ENCODE data around the gene ME3.
"Not testable (repeated sequence)": the region's sequence is repeated elsewhere in the genome, so short reads cannot be mapped to it uniquely, and the experiment has no call there.

Gene ME3

DNA sequence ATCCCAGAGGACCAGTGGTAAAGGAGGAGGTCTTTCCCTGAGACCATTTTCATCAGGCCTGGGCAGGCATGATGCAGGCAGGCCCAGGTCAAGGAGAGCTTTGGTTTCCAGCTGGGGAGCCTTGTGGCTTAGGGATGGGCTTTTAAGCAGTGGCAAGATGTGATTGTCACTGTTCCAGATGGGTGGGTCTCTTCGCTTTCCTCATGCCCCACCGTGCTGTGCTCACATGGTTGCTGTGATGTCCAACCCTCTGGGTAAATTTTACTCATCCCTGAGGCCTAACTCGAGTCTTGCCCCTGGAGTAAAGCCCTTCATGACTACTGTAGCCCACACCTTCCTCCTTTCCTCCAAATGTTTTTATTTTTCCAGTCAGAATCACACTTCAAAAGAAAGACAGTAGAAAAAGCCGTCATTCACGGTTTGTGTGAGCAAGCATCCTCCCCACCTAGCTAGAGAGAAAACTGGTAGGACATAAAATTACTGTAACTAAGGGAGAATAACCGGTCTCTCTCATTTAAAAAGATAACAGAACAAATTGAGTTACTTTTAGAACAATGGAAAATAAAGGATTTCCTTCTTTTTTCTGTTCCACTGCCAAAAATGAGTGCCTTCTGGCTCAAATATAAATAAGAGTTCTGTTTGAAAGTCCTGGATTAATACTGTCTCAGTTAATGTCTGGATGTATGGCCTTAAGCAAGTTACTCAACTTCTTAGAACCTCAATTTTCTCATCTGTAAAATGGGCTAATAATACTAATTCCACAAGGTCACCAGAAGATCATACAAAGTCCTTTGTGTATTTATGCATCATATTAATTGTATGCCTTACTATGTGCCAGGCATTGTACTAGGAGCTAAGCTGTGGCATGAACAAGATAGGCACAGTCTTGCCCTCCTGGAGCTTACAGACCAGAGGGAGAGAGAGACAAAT is 84.9 kb downstream of the ME3 start:
- no peak for DNase-seq (ENCODE audit: low read depth in 3 of 3)

- DNase-seq (ENCODE audit: low read depth in 3 of 3), result no peak
These were observed 86.1 kb downstream of the ME3 start for GRCh38 chr11:86586307-86586706.

DNA sequence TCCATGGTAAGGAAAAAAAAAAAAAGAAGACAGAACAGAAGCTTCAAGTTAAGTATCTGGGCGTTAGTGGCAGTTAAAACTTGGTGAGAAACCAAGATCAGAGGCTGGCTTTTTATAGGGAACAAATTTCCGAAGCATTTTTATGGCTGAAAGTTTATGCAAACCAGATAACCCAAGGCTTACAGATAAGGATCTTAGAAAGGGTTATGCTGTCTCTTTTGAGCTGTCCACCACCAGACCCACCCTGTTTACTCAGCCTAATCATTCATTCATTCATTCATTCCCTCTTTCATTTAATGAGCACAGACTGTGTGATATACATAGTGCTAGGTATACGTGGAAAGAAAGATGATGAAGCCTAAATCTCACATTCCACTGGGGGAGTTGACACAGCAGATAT is 89.5 kb downstream of the ME3 start:
- DNase-seq (ENCODE audit: low read depth in 3 of 3), result no peak

DNA sequence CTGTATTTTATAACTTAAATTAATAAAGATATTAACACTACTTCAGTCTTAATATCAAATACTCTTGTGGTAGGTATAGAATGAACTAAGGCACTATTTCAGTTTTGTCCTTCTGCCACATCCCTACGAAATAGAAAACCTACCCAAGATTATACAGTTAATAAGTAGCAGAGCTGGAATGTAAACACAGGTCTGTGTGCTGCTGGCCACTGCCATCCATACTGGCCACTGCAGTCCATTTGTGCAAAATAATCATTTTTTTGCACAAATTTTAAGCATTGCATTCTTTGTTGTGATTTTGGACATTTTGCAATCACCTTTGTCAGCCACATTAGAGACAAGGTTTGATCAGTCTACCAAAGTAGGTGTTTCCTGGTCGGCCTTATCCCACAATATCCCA is 91.9 kb downstream of the ME3 start:
- no peak for DNase-seq (ENCODE audit: low read depth in 3 of 3)

DNA sequence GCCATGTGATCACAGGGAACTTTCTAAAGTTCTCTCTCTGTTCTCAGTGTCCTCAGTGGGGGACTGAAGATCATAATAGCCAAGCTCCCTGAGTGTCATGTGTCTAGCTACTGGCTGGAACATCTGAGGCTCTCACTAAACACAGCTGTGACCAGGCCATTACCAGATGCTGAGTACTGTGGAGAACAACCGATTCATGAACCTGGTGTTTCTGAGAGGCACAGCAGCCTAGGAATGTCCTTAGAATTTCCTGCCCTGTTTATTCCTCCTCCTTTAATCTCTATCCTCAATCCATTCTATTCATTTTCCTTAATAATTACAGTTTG is 93.0 kb downstream of the ME3 start:
- no peak for DNase-seq (ENCODE audit: low read depth in 3 of 3)

- no peak for DNase-seq (ENCODE audit: low read depth in 3 of 3)
These were observed 93.5 kb downstream of the ME3 start for GRCh38 chr11:86578727-86579405.

DNA sequence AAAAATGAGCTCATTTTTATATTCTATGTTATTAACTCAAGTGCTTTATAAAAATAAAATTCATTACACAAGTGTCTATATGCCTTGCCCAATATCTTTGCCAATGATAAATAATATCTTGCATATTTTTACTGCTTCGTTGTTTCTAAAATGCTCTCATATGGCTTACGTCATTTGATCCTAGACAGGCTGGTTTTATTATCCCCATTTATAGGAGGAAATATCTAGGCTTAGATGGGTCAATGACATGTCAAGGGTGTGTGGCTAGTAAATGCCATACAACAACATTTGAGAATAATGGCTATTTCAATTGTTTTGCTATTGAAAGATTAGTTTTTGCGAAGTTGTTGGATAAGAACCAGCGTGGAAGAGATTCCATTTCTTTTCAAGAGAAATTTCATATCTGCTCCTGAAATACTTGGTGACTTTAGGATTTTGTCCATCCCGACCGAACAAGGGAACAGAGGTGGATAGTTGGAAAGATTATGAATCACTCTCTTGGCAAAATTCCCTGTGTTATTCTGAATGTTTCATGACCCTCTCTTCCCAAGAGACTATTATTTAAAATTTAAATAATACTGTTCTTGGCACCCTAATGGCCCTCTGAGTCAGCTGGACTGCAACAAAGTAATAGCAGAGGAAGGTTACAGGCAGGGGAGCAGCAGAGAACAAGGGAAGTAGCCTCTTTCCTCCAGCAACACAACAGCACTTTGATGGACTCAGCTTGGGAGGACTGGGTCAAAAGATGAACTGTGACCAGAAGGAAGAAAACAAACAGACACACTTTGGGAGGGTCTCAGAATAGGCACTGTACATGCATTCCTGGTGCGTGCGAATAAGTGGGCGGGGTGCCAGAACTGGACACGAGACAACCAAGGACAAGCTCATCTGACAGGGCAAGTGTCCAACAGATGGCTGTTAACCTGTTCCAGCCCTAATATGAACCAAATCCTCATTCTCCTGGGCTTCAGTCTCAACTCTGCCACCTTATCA is 94.5 kb downstream of the ME3 start:
- no peak for DNase-seq (ENCODE audit: low read depth in 3 of 3)

GRCh38 chr11:86576946-86577624 is 95.3 kb downstream of the ME3 start:
- no peak for DNase-seq (ENCODE audit: low read depth in 3 of 3)

DNA sequence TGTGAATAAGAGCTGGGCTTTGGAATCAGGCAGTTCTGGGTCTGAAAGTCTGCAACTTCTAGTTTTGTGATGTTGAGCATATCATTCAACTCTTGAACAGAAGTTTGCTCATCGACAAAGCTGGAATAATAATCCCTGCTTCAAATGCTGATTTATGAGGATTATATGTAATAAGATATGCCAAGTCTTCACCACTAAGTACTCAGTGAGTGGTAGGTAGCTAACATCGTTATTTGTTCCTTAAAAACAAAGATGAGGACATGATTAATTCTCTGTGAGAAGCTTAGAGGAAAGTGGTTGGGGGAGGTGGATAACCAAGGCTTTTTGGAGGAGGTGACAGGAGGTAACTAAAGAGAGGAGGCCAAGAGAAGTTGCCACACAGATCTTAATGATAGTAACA is 96.5 kb downstream of the ME3 start:
- no peak for DNase-seq (ENCODE audit: low read depth in 3 of 3)

- no peak for DNase-seq (ENCODE audit: low read depth in 3 of 3)
These were observed 97.1 kb downstream of the ME3 start for GRCh38 chr11:86575208-86575855.

- no peak for DNase-seq (ENCODE audit: low read depth in 3 of 3)
These were observed 97.8 kb downstream of the ME3 start for GRCh38 chr11:86574493-86575207.

DNA sequence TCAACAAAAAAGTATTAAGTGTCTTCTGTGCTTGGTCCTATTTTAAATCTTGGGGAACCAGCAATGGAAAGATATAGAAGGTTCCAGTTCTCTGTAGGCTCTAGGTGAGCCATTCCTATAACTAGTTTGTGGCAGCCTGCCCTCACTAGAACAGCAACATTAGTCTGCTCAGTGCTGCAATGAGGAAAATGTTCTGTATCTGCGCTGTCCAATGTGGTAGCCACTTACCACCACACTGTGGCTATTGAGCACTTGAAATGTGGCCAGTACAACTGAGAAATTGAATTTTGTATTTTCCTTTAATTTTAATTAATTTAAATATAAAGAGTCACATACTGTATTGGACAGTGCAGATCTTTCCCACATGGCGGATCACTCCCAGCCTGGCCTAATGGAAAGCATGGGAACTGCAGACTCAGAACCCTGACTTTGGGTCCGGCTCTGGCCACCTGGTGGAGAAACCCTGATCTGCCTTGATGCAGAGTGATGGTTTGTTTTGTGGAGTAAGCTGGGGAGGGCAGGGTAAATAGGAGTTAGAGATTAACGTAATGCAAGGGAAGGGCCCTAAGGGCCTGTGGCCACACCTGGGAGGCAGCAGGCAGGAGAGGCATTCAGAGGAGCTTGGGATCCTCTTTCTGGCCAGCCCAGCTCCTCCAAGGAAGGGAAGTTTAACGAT is 101.0 kb downstream of the ME3 start:
- DNase-seq (ENCODE audit: low read depth in 3 of 3), result no peak

GRCh38 chr11:86570451-86570850 is 102.0 kb downstream of the ME3 start:
- no peak for DNase-seq (ENCODE audit: low read depth in 3 of 3)

- DNase-seq (ENCODE audit: low read depth in 3 of 3), result no peak
These were observed 102.4 kb downstream of the ME3 start for GRCh38 chr11:86570020-86570419.

- no peak for DNase-seq (ENCODE audit: low read depth in 3 of 3)
These were observed 103.3 kb downstream of the ME3 start for GRCh38 chr11:86569109-86569508.

DNA sequence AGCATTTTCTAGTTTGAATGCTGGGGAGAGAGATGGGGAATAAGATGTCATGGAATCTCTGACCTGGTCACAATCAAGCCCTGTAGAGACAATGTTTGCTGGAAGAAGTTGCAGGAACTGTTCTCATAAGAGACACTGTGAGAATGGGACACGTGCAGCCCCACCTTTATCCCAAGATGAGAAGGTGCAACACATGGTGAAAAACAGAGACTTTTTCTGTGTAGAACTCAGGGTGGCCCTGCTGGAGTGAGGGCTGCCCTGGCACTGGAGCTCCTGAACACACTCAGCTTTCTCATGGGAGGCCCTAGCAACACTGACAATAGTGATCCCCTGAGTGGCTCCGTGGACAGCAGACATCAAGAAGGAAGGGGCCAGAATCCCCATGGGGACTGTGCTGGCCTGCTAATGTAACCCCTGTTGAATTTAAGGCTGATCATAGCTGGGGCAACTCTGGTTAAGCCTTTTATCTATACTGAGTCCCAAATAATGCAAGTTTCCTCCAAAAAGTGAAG is 106.6 kb downstream of the ME3 start:
- no peak for DNase-seq (ENCODE audit: low read depth in 3 of 3)

- DNase-seq (ENCODE audit: low read depth in 3 of 3), result no peak
These were observed 107.0 kb downstream of the ME3 start for GRCh38 chr11:86565388-86565787.

GRCh38 chr11:86562842-86563241 is 109.6 kb downstream of the ME3 start:
- not testable (repeated sequence) for DNase-seq (ENCODE audit: low read depth in 3 of 3)

DNA sequence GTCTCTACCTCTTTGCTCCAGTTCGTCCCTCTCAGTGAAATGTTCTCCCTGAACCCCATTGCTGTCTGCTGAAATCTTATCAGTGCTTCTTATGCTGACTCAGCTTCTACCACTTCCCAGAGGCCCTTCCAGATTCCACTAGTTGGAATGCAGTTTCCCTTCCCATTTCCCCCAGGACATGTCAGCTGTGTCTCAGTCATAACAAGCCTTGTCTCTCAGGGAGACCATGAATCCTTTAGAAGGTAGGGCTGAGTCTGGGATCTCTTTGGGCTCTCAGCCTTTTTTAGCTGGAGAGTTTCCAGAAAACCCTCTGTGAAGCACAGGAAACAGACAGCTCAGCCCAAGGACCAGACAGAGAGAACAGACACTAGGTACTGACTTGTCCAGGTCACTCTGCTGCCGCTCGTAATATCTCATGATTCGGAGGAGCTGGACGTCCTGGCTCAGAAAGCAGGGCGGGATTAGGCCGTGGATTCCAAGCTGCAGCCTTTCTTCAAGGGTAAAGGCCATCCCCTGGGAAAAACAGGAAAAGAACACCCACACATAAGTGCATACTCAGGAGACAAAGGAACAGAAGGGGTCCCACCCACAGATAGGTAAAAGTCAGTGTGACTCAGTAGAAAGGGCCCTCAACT is 113.0 kb downstream of the ME3 start:
- no peak for DNase-seq (ENCODE audit: low read depth in 3 of 3)

Data from stimulated activated CD4-positive, alpha-beta T cell treated with anti-CD3 and anti-CD28 coated beads, TNF-alpha, amount 100 ng/mL, for 4 hours (primary cell).